HG03108 (cell line): ENCODE results near the gene PTPRD.
"Not testable (repeated sequence)": the region's sequence is repeated elsewhere in the genome, so short reads cannot be mapped to it uniquely, and the experiment has no call there.

ENCODE experiments used
- ATAC-seq: cut with Tn5 transposase; IDR thresholded peaks from one replicate; pipeline ENCODE4 v1.9.1; 2021; ENCODE audit warnings: moderate library complexity; ENCODE audit not compliant: unreplicated experiment

Gene PTPRD

GRCh38 chr9:9396518-9396917, 1216.3 kb downstream of the PTPRD start:
- ATAC-seq: no peak

DNA sequence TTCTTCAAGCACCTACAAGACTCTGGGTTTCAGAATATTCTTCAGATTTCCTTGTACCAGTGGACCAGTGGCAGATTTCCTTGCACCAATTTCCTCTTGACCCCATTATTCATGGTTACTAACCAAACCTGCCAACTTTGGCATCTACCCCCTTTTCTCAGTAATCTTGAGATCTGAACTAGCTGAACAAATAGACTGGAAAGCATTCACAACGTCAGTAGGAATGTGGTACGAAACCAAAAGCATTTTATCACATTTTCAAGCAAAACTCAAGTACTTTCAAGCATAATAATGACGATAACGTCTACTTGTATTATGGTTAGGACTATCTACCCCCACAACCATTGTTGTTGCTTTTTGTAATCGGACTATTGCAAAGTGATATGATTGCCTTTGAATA, 1217.3 kb downstream of the PTPRD start:
- ATAC-seq: no peak

DNA sequence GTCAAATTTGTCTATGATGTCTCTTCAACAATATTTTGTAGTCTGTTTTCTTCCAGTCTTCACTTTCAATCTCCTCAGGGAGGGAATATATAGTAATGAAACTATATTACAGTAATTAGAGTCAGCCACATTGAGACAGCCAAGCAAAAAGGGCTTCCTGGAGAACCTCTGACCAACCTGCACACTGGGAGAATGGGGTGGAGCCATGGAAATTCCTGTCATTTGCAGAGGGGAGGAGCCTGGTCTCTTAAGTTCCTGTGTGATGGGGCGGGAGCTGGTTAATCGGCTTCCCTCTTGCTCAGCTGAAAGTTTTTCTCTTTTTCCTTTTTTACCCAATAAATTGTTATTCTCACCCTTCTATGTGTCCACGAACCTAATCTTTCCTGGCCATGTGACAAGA, 1220.0 kb downstream of the PTPRD start:
- no peak for ATAC-seq

DNA sequence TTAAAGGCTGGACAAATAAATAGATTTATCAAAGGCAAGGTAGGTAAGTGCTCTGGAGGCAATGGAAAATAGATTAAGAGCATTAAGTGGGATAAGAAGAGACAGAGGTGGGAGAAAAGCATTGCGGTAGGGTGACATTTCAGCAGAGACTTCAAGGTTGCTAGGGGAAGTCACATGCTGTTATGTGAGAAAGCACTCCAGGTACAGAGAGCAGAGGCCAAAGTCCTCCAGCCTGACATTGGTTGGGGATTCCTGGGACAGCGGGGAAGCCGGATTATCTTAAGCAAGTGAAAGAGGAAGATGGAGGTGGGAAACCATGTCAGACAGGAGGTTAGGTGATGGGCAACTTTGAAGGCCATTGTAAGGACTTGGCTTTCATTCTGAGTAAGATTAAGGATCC, 1222.9 kb downstream of the PTPRD start:
- ATAC-seq: no peak

GRCh38 chr9:9387511-9388115, 1225.2 kb downstream of the PTPRD start:
- no peak for ATAC-seq

DNA sequence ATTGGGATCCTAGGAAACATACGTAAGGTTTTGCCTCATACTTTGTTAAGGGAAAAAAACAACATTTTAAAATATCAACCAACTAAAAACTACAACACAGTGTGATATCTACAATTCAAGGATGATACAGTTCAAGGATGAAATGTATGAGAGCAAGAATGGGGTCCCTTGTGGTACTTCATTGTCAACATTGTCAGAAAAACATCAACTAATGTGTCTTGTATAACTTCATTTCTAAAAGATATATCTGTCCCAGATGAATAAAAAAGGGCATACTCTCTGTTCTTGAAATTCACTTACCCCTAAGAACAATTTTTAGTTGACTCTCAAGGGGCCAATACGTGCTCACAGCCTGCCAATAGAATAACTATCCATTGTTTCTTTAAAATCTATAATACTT, 1250.5 kb downstream of the PTPRD start:
- ATAC-seq: no peak

- ATAC-seq: no peak
These were observed 1259.8 kb downstream of the PTPRD start for GRCh38 chr9:9352877-9353481.

DNA sequence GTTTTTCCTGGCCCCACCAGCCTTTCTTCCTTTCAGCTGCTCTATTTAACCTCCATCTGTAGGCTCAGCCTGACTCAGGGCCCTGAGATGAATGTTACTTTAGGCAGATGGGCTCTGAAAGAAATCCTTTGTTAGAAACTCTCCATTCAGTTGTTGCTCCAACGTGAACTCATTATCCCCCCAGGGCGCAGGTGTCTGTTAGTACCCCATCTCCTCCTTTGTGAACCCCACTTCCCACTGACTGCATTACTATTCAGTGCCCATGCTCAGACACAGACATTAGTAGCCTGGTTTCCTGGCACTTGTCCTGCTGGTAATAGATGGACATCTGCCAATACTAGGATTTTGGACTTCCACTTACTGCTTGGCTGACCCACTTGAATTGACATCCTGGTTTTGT, 1271.6 kb downstream of the PTPRD start:
- no peak for ATAC-seq

DNA sequence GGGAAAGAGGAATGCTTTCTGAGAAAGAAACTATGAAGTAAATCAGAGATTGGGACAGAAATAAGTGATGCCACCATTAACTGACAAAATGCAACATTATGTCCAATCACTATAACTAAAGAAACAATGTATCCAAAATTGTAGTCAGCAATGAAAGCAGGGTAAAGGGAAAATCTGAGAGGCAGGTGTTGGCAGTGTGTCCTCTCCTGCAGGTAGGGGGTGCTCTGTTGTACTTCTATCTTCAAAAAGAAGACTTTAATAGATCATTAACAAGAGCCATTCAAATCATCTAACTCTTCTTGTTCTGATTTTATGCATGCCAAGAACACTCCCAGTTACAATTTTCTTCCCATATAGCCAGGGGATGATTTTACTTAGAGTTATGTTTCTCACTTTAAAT, 1275.7 kb downstream of the PTPRD start:
- no peak for ATAC-seq

DNA sequence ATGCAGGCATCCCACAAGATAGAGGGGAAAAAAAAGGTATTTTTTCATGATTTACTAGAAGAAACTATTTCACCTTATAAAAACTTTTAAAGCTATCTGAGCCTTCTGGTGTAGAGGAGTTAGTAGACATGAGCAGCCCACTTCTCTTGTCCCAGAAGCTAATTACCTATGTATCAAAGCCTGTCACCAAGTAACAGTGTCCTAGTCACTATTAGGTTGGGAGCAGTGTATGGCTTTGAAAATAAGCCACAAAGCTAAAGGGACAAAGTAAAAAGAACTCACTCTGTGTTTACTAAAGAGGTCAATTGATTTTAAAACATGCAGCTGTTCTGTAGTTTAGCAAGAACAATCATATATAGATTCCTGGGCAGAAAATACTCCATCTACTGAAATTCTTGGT, 1286.1 kb downstream of the PTPRD start:
- no peak for ATAC-seq

GRCh38 chr9:9319007-9319406, 1293.8 kb downstream of the PTPRD start:
- no peak for ATAC-seq

GRCh38 chr9:9310743-9311142, 1302.1 kb downstream of the PTPRD start:
- not testable (repeated sequence) for ATAC-seq

DNA sequence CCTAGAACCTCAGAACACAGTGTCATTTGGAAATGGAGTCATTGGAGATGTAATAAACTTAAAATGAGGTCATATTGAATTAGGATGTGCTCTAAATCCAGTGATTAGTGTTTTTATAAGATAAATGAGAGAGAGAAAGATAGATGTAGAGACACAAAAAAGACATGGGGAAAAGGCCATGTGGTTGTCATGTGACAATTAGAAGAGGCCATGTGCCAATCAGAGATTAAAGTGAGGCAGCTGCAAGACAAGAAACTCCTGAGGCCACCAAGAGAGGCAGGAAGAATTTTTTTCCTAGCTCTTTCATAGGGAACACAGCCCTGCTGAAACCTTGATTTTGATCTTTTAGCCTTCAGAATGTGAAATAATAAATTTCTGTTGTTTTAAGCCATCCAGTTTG, 1307.2 kb downstream of the PTPRD start:
- no peak for ATAC-seq

GRCh38 chr9:9299134-9299533, 1313.7 kb downstream of the PTPRD start:
- ATAC-seq: no peak

GRCh38 chr9:9286001-9286400, 1326.8 kb downstream of the PTPRD start:
- ATAC-seq: no peak

GRCh38 chr9:9284201-9284600, 1328.6 kb downstream of the PTPRD start:
- no peak for ATAC-seq

GRCh38 chr9:9283159-9283986, 1329.4 kb downstream of the PTPRD start:
- no peak for ATAC-seq

DNA sequence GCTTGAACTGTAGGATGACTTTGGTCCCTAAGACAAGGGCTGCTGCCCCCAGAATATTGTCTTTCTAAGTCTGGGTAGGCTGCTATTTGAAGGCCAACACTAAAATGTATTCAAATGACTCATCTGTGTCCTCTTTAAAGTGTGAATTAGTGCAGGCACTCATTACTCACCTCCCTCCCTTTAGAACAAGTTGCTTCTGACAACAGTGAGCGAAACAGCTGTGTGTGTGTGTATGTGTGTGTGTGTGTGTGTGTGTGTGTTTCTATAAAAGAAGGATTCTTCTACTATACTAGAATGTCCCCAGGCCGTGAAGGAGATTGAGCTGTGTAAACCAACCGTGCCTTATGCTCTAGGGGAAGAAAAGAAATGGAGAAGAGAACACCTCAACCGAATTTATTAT, 1337.2 kb downstream of the PTPRD start:
- no peak for ATAC-seq

DNA sequence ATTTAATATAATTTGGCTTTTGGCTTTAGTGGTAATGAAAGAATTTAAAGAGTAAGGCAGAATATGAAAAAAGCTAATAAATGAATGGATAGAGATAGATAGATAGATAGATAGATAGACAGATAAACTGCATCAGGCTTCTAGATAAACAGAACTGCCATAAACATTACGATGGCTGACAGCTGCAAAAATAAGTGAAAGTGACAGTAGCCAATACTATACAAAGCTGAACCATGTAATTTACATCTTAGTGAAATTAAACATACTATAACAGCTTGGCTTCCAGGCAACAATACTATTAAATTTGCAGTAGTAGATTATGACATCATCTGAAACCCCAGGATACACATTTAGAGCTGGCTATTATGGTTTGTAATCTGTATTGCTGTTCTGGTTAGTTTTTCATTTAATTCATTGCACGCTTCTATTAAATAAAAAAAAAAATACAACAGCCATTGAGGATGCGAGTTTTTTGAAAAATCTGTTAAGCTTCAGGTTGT, 1354.8 kb downstream of the PTPRD start:
- ATAC-seq: no peak

DNA sequence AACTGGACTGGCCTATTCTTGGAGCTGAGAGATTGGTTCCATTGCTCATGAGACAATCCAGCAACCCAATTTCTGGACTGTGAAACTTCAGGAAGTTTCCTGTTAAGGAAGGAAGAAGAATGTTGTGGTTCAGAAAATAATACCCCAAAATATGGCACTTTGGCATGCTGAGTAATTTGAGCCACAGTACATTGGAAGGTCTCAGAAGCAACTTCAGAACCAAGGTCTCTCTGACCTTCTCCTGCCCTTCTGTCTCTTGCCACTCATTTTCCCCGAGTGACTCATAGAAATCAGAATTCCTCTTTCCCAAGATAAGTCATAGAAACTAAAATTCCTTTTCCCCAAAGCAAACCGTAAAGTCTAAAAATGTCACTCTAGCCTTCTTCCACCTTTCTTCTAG, 1366.1 kb downstream of the PTPRD start:
- ATAC-seq: no peak

GRCh38 chr9:9231946-9232345, 1380.9 kb downstream of the PTPRD start:
- no peak for ATAC-seq

DNA sequence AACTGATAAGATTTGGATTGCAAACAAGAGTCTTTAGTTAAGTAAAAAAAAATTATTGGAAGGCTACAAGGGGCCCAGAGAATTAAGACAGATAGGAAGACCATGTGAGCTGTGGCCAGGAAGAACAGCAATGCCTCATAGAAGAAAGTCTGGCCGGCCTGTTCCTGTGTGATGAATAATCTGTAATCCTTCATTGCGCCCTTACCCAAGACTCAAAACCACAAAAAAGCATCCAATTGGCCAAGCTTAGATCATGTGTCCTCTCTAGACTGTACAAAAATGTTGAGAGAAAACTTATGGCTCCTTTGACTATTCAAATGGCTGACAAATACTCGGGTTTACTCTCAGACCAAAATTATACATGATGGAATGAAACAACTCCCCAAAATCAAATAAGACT, 1383.5 kb downstream of the PTPRD start:
- ATAC-seq: no peak
